ENCODE data around the gene MISP3. TPM values are rescaled to one million over a fixed set of nuclear protein-coding genes. Genes with fewer than 3 reads are reported as not detected.
A peak's percentile ranks its signal among the peaks of the same experiment; 100 is the strongest.

MISP3 gene
- total and polyA plus RNA-seq, 9 of the 15 experiments (the other 6 are each of a cell fraction or from before 2014, with no cell fraction given): 0.25 to 5.6 (median 1.6) TPM

DNA sequence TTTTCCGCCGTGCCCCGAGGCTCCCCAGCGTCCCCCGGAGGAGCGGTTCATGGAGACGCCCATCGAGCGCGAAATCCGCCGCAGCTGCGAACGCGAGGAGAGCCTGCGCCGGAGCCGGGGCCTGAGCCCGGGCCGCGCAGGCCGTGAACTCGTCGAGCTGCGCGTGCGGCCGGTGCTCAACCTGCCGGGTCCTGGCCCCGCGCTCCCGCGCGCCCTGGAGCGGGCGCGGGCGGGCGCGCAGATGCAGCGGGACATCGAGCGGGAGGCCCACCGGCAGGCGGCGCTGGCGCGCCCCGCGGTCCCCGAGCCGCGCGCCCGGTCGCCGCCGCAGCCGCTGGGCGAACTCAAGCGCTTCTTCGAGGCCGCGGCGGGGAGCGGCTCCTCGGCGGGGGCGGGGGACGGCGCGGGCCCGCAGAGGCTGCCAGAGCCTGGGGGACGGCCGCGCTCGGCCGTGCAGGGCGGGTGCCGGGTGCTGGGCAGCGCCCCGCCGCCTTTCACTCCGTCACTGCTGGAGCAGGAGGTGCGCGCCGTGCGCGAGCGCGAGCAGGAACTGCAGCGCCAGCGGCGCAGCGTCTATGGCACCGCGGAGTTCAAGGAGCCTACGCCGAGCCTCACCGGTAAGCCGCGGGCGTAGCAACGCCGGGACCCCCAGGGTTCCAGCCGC is 807 bp downstream of the MISP3 start (continued):
- TF ChIP-seq, protein P1, sequence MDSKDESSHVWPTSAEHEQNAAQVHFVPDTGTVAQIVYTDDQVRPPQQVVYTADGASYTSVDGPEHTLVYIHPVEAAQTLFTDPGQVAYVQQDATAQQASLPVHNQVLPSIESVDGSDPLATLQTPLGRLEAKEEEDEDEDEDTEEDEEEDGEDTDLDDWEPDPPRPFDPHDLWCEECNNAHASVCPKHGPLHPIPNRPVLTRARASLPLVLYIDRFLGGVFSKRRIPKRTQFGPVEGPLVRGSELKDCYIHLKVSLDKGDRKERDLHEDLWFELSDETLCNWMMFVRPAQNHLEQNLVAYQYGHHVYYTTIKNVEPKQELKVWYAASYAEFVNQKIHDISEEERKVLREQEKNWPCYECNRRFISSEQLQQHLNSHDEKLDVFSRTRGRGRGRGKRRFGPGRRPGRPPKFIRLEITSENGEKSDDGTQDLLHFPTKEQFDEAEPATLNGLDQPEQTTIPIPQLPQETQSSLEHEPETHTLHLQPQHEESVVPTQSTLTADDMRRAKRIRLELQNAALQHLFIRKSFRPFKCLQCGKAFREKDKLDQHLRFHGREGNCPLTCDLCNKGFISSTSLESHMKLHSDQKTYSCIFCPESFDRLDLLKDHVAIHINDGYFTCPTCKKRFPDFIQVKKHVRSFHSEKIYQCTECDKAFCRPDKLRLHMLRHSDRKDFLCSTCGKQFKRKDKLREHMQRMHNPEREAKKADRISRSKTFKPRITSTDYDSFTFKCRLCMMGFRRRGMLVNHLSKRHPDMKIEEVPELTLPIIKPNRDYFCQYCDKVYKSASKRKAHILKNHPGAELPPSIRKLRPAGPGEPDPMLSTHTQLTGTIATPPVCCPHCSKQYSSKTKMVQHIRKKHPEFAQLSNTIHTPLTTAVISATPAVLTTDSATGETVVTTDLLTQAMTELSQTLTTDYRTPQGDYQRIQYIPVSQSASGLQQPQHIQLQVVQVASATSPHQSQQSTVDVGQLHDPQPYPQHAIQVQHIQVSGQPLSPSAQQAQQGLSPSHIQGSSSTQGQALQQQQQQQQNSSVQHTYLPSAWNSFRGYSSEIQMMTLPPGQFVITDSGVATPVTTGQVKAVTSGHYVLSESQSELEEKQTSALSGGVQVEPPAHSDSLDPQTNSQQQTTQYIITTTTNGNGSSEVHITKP (IDR thresholded peaks at IDR 0.05; ENCODE audit: partially characterized antibody): no peak
- no peak for TF ChIP-seq SPI1 (IDR thresholded peaks at IDR 0.05; ENCODE audit: borderline replicate concordance, low read depth, low read length)
- TF ChIP-seq, protein P2, sequence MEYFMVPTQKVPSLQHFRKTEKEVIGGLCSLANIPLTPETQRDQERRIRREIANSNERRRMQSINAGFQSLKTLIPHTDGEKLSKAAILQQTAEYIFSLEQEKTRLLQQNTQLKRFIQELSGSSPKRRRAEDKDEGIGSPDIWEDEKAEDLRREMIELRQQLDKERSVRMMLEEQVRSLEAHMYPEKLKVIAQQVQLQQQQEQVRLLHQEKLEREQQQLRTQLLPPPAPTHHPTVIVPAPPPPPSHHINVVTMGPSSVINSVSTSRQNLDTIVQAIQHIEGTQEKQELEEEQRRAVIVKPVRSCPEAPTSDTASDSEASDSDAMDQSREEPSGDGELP (CRISPR knock-in tag; IDR thresholded peaks at IDR 0.05; ENCODE audit: borderline replicate concordance): no peak
- no peak for TF ChIP-seq DACH1 (IDR thresholded peaks at IDR 0.05; ENCODE audit: partially characterized antibody)
- TF ChIP-seq KLF16 (IDR thresholded peaks at IDR 0.05): no peak
- TF ChIP-seq FIP1L1 (IDR thresholded peaks at IDR 0.05; ENCODE audit: low read depth, low read length, poor library complexity, severe bottlenecking): no peak
- no peak for TF ChIP-seq OTX1 (CRISPR knock-in tag; IDR thresholded peaks at IDR 0.05)
- TF ChIP-seq NCOR1 (IDR thresholded peaks at IDR 0.05): no peak
- no peak for TF ChIP-seq JUND (IDR thresholded peaks at IDR 0.05; ENCODE audit: borderline replicate concordance, low read depth, low read length)
- no peak for TF ChIP-seq JUND (tag; IDR thresholded peaks at IDR 0.05; ENCODE audit: borderline replicate concordance, low read depth, low read length)
- no peak for TF ChIP-seq SETDB1 (IDR thresholded peaks at IDR 0.05; ENCODE audit: low read length)
- TF ChIP-seq YBX1 (IDR thresholded peaks at IDR 0.05): no peak
- no peak for TF ChIP-seq XRCC5 (IDR thresholded peaks at IDR 0.05; ENCODE audit: low read depth, low read length)
- TF ChIP-seq HMGN3 (IDR thresholded peaks at IDR 0.05; ENCODE audit: borderline replicate concordance, extremely low read depth, insufficient read length, low read depth, low read length): peak; percentile 80
- no peak for TF ChIP-seq ZNF707 (CRISPR knock-in tag; conservative IDR thresholded peaks at IDR 0.05)
- no peak for TF ChIP-seq ZNF431 (CRISPR knock-in tag; IDR thresholded peaks at IDR 0.05)
- peak; percentile 76; the same call in 1 of the 2 replicates for TF ChIP-seq ZBTB7A (IDR thresholded peaks at IDR 0.05; ENCODE audit: borderline replicate concordance, control insufficient read depth, low read depth, low read length)
- TF ChIP-seq, protein P3, sequence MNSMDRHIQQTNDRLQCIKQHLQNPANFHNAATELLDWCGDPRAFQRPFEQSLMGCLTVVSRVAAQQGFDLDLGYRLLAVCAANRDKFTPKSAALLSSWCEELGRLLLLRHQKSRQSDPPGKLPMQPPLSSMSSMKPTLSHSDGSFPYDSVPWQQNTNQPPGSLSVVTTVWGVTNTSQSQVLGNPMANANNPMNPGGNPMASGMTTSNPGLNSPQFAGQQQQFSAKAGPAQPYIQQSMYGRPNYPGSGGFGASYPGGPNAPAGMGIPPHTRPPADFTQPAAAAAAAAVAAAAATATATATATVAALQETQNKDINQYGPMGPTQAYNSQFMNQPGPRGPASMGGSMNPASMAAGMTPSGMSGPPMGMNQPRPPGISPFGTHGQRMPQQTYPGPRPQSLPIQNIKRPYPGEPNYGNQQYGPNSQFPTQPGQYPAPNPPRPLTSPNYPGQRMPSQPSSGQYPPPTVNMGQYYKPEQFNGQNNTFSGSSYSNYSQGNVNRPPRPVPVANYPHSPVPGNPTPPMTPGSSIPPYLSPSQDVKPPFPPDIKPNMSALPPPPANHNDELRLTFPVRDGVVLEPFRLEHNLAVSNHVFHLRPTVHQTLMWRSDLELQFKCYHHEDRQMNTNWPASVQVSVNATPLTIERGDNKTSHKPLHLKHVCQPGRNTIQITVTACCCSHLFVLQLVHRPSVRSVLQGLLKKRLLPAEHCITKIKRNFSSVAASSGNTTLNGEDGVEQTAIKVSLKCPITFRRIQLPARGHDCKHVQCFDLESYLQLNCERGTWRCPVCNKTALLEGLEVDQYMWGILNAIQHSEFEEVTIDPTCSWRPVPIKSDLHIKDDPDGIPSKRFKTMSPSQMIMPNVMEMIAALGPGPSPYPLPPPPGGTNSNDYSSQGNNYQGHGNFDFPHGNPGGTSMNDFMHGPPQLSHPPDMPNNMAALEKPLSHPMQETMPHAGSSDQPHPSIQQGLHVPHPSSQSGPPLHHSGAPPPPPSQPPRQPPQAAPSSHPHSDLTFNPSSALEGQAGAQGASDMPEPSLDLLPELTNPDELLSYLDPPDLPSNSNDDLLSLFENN (IDR thresholded peaks at IDR 0.05; ENCODE audit: low read depth in 2 of 2, low read length in 2 of 2): no peak
- TF ChIP-seq NONO (IDR thresholded peaks at IDR 0.05; ENCODE audit: low read depth in 2 of 2, low read length in 1 of 2): peak in 1 of 2 experiments; percentile 85; a peak in 2 of 4 replicates
- TF ChIP-seq IFI16 (CRISPR knock-in tag; IDR thresholded peaks at IDR 0.05): no peak
- TF ChIP-seq POLR2A (conservative IDR thresholded peaks at IDR 0.05): 0 out of 2 replicates have a peak, but pooled peaks have one; percentile 32
